Calu3 (cell line): ENCODE results near the gene SIM2. TPM values are rescaled to one million over a fixed set of nuclear protein-coding genes. Genes with fewer than 3 reads are reported as not detected.
A peak's percentile ranks its signal among the peaks of the same experiment; 100 is the strongest.

Source experiments
- BruUV-seq: library from RNA; stranded (reverse); fragments of 400-500 nt; replicated peaks from 2 replicates; lab custom pipeline; 2021; lab: Mats Ljungman, UMichigan
- CTCF ChIA-PET: fragments of 300-600 bp; sonication (Branson Sonifier 250); formaldehyde crosslinking; loops from one replicate; lab custom pipeline; 2022; ENCODE audit warnings: antibody characterized with exemption; lab: Charles Lee
- DNase-seq: peaks from one replicate; pipeline ENCODE4 v3.0.0; 2022
- H3K27ac Mint-ChIP-seq: one replicate; pipeline ENCODE4 v1.8.0; 2022; ENCODE audit warnings: mixed read lengths; ENCODE audit not compliant: unreplicated experiment
- H3K27me3 Mint-ChIP-seq: one replicate; pipeline ENCODE4 v1.8.0; 2022; ENCODE audit warnings: mixed read lengths; ENCODE audit not compliant: unreplicated experiment
- H3K36me3 Mint-ChIP-seq: one replicate; pipeline ENCODE4 v1.8.0; 2022; ENCODE audit warnings: mild to moderate bottlenecking, moderate library complexity, mixed read lengths; ENCODE audit not compliant: insufficient read depth, unreplicated experiment
- H3K4me1 Mint-ChIP-seq: one replicate; pipeline ENCODE4 v1.8.0; 2022; ENCODE audit warnings: mild to moderate bottlenecking, low read depth, mixed read lengths; ENCODE audit not compliant: unreplicated experiment
- H3K4me3 Mint-ChIP-seq: one replicate; pipeline ENCODE4 v1.8.0; 2022; ENCODE audit warnings: mild to moderate bottlenecking, low read depth, moderate library complexity, mixed read lengths; ENCODE audit not compliant: unreplicated experiment
- H3K9me3 Mint-ChIP-seq: one replicate; pipeline ENCODE4 v1.8.0; 2022; ENCODE audit warnings: low read depth, mixed read lengths; ENCODE audit not compliant: unreplicated experiment
- CTCF ChIP-seq: fragments of 200-600 bp; IDR thresholded peaks from one replicate; pipeline ENCODE4 v1.8.0; 2022; ENCODE audit warnings: antibody characterized with exemption; ENCODE audit not compliant: unreplicated experiment
- intact Hi-C: fragments of 100-400 bp; cut with micrococcal nuclease; formaldehyde crosslinking; loops from one replicate; pipeline ENCODE4 v1.10.0; 2022; ENCODE audit not compliant: unreplicated experiment
- total RNA-seq: library from RNA; stranded (reverse); gene quantifications from 2 replicates; pipeline ENCODE4 v1.2.3, GENCODE V29; 2022

SIM2 gene
- total RNA-seq, 1 experiment from 2014 or later: 15.4 TPM

- no peak for DNase-seq
- BruUV-seq: no TSS peak
- intact Hi-C loops: loop anchor here (10.0 kb wide), 1 partner anchor 60 kb away; no protein-coding TSS in a partner anchor
- Mint-ChIP-seq H3K27ac (no peak overlapping the region), H3K36me3 (peaks cover 18% of the 10 kb centered on the region), H3K9me3 (no peaks in the 10 kb centered on the region), H3K27me3 (no peaks in the 10 kb centered on the region), H3K4me1 (no peaks in the 10 kb centered on the region), H3K4me3 (no peak overlapping the region)
- CTCF ChIA-PET: no interaction called here
- no peak for TF ChIP-seq CTCF
Measured at GRCh38 chr21:36695283-36695634, 3.7 kb upstream of the SIM2 start.

- Mint-ChIP-seq H3K4me3 (no peak overlapping the region), H3K27me3 (no peaks in the 10 kb centered on the region), H3K36me3 (peaks cover 23% of the 10 kb centered on the region), H3K27ac (no peak overlapping the region), H3K9me3 (no peaks in the 10 kb centered on the region), H3K4me1 (no peaks in the 10 kb centered on the region)
- intact Hi-C loops: loop anchor here (10.0 kb wide), 1 partner anchor 61 kb away; no protein-coding TSS in a partner anchor
- CTCF ChIA-PET: no interaction called here
- no peak for TF ChIP-seq CTCF
- DNase-seq: no peak
- BruUV-seq: no TSS peak
Measured at GRCh38 chr21:36695671-36696389, 3.1 kb upstream of the SIM2 start.

GRCh38 chr21:36696390-36697059 is 2.4 kb upstream of the SIM2 start:
- H3K27me3 Mint-ChIP-seq: no peaks in the 10 kb centered on the region
- intact Hi-C loops: loop anchor here (10.0 kb wide), 1 partner anchor 62 kb away; no protein-coding TSS in a partner anchor
- CTCF ChIA-PET: no interaction called here
- no peak for TF ChIP-seq CTCF
- no peak overlapping the region for H3K4me3 Mint-ChIP-seq
- BruUV-seq: no TSS peak
- DNase-seq: no peak
- no peak overlapping the region for H3K27ac Mint-ChIP-seq
- peaks cover 30% of the 10 kb centered on the region for H3K36me3 Mint-ChIP-seq
- no peaks in the 10 kb centered on the region for H3K9me3 Mint-ChIP-seq
- H3K4me1 Mint-ChIP-seq: no peaks in the 10 kb centered on the region

DNA sequence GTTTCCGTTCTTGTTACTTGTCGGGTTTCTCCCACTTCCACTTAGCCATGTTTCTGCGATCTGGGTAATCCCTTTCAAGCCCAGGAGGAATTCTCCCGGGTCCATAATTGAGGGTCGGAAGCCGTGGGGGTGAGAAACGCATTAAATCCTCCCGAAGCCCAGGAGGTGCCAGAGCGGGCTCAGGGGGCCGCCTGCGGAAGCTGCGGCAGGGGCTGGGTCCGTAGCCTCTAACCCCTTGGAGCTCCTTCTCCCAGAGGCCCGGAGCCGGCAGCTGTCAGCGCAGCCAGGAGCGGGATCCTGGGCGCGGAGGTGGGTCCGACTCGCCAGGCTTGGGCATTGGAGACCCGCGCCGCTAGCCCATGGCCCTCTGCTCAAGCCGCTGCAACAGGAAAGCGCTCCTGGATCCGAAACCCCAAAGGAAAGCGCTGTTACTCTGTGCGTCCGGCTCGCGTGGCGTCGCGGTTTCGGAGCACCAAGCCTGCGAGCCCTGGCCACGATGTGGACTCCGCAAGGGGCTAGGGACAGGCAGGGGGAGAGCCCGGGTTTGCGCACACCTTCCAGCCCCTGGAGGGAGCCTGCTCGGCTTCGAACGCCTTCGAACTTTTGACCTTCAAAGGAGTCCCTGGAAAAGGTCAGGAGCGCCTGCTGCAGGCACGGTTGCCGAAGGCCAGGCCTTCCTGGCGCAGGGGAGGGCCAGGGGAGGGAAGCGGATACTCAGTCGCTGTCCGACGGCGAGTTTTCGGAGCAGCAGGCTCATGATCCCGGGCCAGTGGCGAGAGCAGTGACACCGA is 1.7 kb upstream of the SIM2 start:
- DNase-seq: no peak
- CTCF ChIA-PET: no interaction called here
- Mint-ChIP-seq H3K27me3 (no peaks in the 10 kb centered on the region), H3K36me3 (peaks cover 32% of the 10 kb centered on the region), H3K9me3 (no peaks in the 10 kb centered on the region), H3K27ac (no peak overlapping the region), H3K4me1 (no peaks in the 10 kb centered on the region), H3K4me3 (peak overlapping the region; percentile 82)
- no peak for TF ChIP-seq CTCF
- BruUV-seq: no TSS peak
- intact Hi-C loops: loop anchor here (10.0 kb wide), 1 partner anchor 62 kb away; no protein-coding TSS in a partner anchor
